ENCODE data around the gene SLC7A5. TPM values are rescaled to one million over a fixed set of nuclear protein-coding genes. Genes with fewer than 3 reads are reported as not detected.

Gene SLC7A5
- total RNA-seq, 1 donor from 2014 or later, result 249 TPM

- Mint-ChIP-seq H3K27me3 (ENCODE audit: low read depth) (no peaks in the 10 kb centered on the region), H3K4me1 (ENCODE audit: low read depth) (peaks cover 24% of the 10 kb centered on the region), H3K27ac (ENCODE audit: unreplicated experiment) (peak overlapping the region; percentile 99), H3K4me3 (ENCODE audit: unreplicated experiment) (peak overlapping the region; percentile 80), H3K9me3 (ENCODE audit: low read depth) (no peaks in the 10 kb centered on the region), H3K36me3 (ENCODE audit: low read depth) (no peaks in the 10 kb centered on the region)
- DNase-seq (ENCODE audit: low spot score), result no peak
- TF ChIP-seq, protein P1, sequence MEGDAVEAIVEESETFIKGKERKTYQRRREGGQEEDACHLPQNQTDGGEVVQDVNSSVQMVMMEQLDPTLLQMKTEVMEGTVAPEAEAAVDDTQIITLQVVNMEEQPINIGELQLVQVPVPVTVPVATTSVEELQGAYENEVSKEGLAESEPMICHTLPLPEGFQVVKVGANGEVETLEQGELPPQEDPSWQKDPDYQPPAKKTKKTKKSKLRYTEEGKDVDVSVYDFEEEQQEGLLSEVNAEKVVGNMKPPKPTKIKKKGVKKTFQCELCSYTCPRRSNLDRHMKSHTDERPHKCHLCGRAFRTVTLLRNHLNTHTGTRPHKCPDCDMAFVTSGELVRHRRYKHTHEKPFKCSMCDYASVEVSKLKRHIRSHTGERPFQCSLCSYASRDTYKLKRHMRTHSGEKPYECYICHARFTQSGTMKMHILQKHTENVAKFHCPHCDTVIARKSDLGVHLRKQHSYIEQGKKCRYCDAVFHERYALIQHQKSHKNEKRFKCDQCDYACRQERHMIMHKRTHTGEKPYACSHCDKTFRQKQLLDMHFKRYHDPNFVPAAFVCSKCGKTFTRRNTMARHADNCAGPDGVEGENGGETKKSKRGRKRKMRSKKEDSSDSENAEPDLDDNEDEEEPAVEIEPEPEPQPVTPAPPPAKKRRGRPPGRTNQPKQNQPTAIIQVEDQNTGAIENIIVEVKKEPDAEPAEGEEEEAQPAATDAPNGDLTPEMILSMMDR (IDR thresholded peaks at IDR 0.05), result peak; percentile 41
Observed at GRCh38 chr16:87806641-87807546, 62.4 kb downstream of the SLC7A5 start.

- Mint-ChIP-seq H3K27me3 (ENCODE audit: low read depth) (no peaks in the 10 kb centered on the region), H3K27ac (ENCODE audit: unreplicated experiment) (peak overlapping the region; percentile 99), H3K4me1 (ENCODE audit: low read depth) (peaks cover 24% of the 10 kb centered on the region), H3K9me3 (ENCODE audit: low read depth) (no peaks in the 10 kb centered on the region), H3K4me3 (ENCODE audit: unreplicated experiment) (peak overlapping the region; percentile 80), H3K36me3 (ENCODE audit: low read depth) (no peaks in the 10 kb centered on the region)
- DNase-seq (ENCODE audit: low spot score), result no peak
- TF ChIP-seq, protein P1 (IDR thresholded peaks at IDR 0.05), result no peak
Observed at GRCh38 chr16:87806261-87806640, 63.1 kb downstream of the SLC7A5 start.

DNA sequence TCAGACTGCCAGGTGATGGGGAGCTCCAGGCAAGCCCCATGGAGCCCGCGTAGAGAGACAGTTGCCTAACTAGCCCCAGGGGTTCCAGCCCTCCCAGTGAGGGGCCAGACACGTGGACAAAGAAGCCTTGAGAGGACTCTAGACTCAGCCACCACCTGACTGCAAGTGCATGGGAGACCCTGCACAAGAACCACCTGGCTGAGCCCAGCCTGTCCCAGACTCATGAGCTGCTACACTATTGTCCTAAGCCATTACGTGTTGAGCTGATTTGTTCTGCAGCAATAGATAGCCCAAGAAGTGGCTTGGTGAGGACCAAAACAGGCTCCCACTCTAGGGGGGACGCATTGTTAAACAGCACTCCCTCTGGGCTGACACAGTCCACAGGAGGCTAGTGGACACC lies 65.9 kb downstream of the SLC7A5 start:
- Mint-ChIP-seq H3K27me3 (ENCODE audit: low read depth) (no peaks in the 10 kb centered on the region), H3K4me3 (ENCODE audit: unreplicated experiment) (no peak overlapping the region), H3K36me3 (ENCODE audit: low read depth) (no peaks in the 10 kb centered on the region), H3K9me3 (ENCODE audit: low read depth) (no peaks in the 10 kb centered on the region), H3K4me1 (ENCODE audit: low read depth) (peaks cover 20% of the 10 kb centered on the region), H3K27ac (ENCODE audit: unreplicated experiment) (no peak overlapping the region)
- TF ChIP-seq, protein P1 (IDR thresholded peaks at IDR 0.05), result no peak
- DNase-seq (ENCODE audit: low spot score), result no peak

GRCh38 chr16:87802670-87803069 lies 66.6 kb downstream of the SLC7A5 start:
- H3K27me3 Mint-ChIP-seq (ENCODE audit: low read depth), result no peaks in the 10 kb centered on the region
- no peak overlapping the region for H3K27ac Mint-ChIP-seq (ENCODE audit: unreplicated experiment)
- no peaks in the 10 kb centered on the region for H3K9me3 Mint-ChIP-seq (ENCODE audit: low read depth)
- TF ChIP-seq, protein P1 (IDR thresholded peaks at IDR 0.05), result no peak
- DNase-seq (ENCODE audit: low spot score), result no peak
- H3K36me3 Mint-ChIP-seq (ENCODE audit: low read depth), result no peaks in the 10 kb centered on the region
- no peak overlapping the region for H3K4me3 Mint-ChIP-seq (ENCODE audit: unreplicated experiment)
- peaks cover 20% of the 10 kb centered on the region for H3K4me1 Mint-ChIP-seq (ENCODE audit: low read depth)

DNA sequence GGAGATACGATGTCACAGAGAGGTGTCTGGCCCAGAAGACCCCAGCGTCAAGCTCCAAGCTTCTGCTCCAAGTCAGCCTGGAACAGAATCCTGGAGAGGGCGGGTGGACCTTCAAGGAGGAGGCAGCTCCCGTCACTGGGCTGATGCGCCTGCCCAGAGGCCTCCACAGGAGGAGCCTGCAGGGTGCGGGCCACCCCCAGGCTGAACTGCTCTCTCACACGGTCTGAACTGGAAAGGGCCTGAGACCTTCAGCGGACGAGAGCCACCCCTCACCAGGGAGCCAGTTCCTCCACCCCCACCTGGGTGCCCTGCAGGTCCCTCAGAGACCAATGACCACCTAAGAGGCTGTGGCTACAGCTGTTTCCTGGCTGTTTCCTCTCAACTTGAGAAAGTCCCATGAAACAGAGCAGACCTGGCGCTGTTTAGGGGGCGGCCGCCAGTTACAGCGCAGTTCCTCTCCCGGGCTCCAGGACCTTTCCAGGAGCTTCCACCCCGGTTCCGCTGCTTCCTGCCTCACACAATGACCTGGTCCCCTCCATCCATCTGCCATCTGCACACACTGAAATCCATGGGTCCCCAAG lies 67.5 kb downstream of the SLC7A5 start:
- H3K36me3 Mint-ChIP-seq (ENCODE audit: low read depth), result no peaks in the 10 kb centered on the region

More for the DNA sequence above, 67.5 kb downstream of the SLC7A5 start:
- no peaks in the 10 kb centered on the region for H3K9me3 Mint-ChIP-seq (ENCODE audit: low read depth)
- no peaks in the 10 kb centered on the region for H3K27me3 Mint-ChIP-seq (ENCODE audit: low read depth)
- DNase-seq (ENCODE audit: low spot score), result no peak
- H3K4me1 Mint-ChIP-seq (ENCODE audit: low read depth), result peaks cover 11% of the 10 kb centered on the region
- TF ChIP-seq, protein P1 (IDR thresholded peaks at IDR 0.05), result no peak
- no peak overlapping the region for H3K27ac Mint-ChIP-seq (ENCODE audit: unreplicated experiment)
- no peak overlapping the region for H3K4me3 Mint-ChIP-seq (ENCODE audit: unreplicated experiment)
